ENCODE measurements around the gene KLF3.

KLF3 gene

GRCh38 chr4:38695809-38696208 lies 31.8 kb downstream of the KLF3 start:
- DNase-seq (ENCODE audit: low read depth, low spot score) = no peak

GRCh38 chr4:38696697-38697096 lies 32.7 kb downstream of the KLF3 start:
- no peak for DNase-seq (ENCODE audit: low read depth, low spot score)

- no peak for DNase-seq (ENCODE audit: low read depth, low spot score)
These were observed 34.2 kb downstream of the KLF3 start for GRCh38 chr4:38698176-38698575.

DNA sequence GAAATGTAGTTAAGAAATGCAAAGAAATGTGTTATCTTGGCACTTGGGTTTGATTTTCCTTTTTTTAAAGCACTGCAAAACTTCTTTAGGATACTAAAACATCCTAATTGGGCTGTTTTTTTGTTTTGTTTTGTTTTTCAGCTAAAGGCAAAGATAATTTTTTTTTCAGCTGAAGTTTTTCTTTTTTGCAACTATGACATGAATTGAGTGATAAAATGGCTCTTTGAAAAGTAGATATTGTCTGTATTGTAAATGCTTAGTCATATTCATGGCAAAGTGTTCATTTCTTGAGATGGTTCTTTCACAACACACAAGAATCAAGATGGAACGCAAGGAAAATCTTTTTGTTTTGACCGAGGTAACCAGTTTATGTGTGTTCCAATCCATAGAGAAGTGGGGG lies 35.1 kb downstream of the KLF3 start:
- DNase-seq (ENCODE audit: low read depth, low spot score) = no peak

DNA sequence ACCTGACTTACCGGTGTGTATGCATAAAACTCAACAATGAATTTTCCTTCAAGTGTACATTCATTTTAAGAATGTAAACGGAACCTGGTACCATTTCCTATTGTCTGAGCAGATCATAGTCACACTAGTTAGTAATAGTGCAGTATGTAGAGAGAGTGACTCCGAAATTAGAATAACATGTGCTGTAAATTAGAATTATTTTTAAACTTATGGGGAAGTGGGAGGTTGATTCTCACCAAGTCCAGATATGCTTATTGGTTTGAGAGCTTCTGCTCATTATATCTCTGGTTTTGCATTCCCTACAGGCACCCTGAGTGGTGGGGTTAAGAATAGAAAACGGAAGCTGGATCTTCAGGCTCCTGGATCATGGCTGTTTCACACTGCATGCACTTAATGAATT lies 39.6 kb downstream of the KLF3 start:
- no peak for DNase-seq (ENCODE audit: low read depth, low spot score)

DNA sequence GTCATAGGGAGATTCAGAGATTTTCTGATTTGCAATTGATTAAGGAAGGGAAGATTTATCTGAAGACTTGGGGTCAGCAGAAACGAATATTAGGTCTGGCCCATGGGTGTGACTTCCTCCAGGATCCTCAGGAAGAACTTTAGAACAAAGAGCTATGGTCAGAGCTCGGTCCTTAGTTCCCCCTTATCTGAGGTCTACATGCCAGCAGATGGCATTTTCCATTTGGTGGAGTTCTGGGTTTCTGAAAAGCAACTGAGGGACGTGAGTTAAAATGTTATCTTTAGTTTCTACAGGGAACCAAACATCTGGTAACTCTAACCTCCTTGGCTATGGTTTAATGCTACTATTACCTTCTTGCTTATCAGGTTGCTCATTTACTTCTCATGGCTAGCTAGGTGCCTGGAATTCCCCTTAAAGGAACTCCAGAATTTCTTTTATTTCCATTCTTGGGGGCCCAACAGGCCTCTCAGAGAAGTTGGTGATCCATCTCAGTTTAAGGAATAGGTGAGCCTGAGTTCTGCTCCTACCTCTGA lies 40.7 kb downstream of the KLF3 start:
- no peak for DNase-seq (ENCODE audit: low read depth, low spot score)

DNA sequence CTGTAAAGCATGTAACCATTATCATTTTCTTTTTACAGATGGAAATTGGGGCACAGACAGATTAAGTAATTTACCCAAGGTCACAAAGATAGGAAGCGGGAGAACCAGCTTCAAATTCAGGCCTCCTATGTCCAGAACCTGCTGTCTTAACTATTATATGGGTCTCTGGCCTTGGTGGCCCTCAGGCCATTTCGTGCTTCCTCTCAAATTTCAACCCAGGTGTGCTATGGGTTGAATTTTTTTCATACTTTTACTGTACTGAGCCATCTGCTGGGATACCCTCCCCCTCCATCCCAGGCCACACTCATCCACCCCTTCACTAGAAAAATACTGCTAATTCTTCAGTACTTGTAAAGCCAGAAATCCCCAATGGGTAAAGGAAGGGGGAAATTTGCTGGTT lies 42.3 kb downstream of the KLF3 start:
- no peak for DNase-seq (ENCODE audit: low read depth, low spot score)

- no peak for DNase-seq (ENCODE audit: low read depth, low spot score)
These were observed 46.1 kb downstream of the KLF3 start for GRCh38 chr4:38710053-38710452.

- DNase-seq (ENCODE audit: low read depth, low spot score) = no peak
These were observed 47.1 kb downstream of the KLF3 start for GRCh38 chr4:38711066-38711465.

- DNase-seq (ENCODE audit: low read depth, low spot score) = no peak
These were observed 51.1 kb downstream of the KLF3 start for GRCh38 chr4:38715050-38715449.

DNA sequence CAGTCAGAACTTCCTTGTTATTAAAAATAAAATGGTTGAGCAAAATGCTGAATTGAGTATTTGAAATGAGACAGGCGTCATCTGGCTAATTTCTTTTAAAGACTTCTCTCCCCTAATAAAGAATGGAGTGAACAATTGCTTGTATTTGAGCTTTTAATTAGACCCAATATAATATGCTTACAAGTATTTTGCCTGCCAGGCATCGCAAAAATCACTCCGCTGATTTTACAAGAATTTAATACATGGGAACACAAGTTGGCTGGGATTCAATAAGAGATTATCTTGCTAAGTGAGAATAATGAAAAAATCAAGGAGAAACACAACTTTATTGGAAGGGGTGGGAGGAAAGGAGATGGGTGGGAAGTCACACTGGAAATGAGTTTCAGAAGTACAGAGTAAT lies 52.3 kb downstream of the KLF3 start:
- no peak for DNase-seq (ENCODE audit: low read depth, low spot score)

DNA sequence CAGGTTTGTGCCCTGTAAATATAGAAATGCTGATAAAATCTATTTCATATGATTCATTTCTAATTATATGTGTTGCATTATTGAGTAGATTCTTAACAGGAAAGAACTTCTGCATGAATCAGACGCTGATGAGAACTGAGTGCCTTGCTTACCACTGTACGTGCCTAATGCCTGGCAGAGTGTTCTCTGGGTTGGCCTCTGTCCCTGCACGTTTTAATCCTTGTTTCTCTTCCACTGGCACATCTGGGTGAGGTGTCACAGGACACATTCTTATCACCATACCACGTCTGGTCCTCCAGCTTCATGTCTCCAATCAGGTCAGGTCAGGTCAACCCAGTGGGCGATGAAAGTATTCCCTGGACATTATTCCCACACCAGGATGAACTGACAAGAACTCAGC lies 53.6 kb downstream of the KLF3 start:
- no peak for DNase-seq (ENCODE audit: low read depth, low spot score)

DNA sequence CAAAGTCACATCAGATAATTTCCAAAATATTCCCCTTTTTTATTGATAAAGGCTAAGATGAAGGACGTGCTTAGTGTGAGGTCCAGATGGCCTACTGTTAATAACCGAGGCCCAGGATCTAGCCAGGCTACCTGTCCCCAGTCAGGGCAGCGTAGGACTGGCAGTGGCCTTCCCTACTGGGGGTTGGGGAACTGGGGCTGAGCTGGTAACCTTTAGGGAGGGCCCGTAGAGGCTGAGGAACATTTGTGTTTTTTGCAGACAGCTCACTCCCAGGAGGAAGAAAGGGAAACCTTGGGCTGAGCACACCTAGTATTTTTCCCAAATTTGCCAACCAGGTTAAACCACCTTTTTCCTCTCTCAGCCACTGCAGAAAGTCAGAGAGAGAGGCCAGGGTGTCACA lies 59.1 kb downstream of the KLF3 start:
- no peak for DNase-seq (ENCODE audit: low read depth, low spot score)

DNA sequence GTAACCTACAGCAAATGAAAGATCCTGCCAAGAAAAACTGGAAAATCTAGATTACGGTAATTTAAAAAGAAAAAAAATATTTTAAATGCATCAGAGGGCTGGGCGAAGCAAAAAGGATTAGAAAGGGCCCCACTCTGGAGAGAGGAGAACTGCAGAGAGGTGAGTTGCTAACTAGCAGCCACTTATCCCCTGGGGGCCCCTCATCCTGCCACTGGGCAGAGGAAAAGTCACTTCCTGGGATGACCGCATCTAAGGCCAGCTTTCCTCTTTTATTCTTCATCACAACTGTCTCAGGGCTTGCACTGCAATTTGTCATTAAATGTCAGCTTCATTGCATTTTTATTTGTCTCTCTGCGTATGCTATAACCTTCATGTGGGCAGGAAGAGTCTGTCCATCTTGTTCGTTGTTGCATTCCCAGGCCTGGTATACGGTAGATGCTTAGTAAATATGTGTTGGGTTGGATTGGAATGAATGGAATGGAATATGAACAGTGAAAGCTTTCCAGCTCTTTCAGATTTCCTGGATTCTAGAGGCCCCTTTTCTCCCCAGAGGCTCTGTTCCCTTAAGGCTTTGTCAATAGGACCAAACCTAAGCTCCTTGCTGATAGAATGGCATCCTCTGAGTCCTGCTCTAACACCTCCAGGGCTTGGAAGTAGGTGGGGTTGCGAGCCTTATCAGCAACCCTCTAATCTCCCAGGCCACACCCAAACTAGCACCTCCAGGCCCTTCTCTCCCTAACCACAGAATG lies 59.9 kb downstream of the KLF3 start:
- no peak for DNase-seq (ENCODE audit: low read depth, low spot score)

DNA sequence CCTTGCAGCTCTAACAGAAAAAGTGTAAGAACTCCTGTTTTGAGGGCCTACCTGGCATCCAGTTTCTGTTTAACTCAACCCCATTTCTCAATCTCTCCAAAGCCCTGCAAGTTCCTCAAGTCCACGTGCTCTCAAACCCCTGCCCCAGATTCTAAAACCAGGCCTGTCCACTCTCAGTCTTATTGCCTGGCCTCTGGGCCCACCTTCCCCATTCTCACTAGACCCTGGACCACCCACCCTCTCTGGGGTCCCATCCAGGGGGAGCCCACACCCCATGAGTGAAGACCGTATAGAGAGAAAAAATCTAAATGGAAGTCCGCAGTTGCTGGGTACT lies 60.4 kb downstream of the KLF3 start:
- DNase-seq (ENCODE audit: low read depth, low spot score) = no peak

DNA sequence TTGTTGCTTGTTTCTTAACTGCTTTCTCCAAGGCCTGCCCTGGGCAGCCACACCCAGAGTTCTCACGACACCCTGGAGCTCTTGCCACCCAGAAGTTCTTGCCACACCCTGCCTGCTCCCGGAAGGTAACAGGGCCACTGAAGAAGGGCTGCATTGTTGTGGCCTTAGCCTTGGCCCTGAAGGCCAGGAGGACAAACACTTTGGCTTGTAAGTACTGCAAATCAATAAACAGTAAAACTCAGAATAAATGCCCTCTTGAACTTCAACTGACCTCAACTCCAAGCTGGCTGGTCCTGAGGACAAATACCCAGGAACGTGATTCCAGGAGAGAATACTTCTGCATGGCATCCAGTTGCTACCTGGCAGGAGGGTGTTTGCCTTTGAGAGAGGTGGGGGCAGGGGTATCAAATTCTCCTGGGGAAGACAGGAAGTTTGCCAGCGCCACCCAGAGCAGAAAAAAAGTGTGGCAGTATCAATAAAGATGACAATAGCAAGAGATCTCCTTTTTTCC lies 64.7 kb downstream of the KLF3 start:
- no peak for DNase-seq (ENCODE audit: low read depth, low spot score)

DNA sequence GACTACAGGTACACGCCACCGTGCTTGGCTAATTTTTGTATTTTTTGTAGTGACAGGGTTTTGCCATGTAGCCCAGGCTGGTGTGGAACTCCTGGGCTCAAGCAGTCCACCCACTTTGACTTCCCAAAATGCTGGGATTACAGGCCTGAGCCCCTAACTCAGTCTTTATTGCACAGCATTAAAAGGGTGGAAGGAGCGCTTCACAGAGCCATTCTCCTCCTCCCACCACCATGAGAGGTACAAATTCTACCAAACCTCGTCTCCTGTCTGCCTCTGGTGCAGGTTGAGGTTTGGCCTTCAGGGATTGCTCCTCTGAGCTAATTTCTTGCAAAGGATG lies 66.5 kb downstream of the KLF3 start:
- no peak for DNase-seq (ENCODE audit: low read depth, low spot score)

DNA sequence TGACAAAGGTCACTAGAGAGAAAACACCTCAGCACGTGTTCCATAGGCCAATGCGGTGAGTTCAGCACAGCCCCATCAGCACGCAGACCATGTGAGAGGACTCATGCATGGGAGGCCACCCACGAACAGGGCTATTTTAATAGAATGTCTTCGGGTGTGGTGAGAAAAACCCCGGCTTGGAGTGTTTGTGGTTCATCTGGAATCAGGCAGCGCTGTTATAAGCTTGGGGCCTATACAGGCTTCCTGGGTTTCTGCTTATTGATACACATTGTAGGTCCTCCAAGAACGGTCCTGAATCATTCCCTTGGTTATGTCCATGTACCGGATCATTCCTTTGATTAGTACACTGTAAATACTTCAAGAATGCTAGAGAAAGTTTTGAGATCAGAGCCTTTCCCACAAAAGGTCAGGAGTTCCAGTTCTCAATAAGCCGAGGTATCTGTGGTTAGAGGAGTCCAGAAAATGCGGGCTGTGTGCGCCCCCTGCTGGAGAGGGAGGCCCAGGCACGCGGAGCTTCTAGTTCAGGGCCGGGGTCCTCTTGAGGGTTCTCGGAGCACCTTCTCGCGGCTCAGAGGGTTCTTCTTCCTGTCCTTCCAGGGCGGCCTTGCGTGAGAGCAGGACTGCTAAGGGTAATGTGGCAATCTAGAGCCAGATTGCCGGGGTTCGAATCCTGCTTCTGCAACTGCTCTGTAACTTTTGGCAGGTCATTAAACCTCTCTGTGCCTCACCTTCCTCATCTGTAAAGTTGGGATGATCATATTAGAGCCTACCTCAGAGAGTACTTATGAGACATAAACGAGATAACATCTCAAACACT lies 67.0 kb downstream of the KLF3 start:
- DNase-seq (ENCODE audit: low read depth, low spot score) = peak; percentile 64

DNA sequence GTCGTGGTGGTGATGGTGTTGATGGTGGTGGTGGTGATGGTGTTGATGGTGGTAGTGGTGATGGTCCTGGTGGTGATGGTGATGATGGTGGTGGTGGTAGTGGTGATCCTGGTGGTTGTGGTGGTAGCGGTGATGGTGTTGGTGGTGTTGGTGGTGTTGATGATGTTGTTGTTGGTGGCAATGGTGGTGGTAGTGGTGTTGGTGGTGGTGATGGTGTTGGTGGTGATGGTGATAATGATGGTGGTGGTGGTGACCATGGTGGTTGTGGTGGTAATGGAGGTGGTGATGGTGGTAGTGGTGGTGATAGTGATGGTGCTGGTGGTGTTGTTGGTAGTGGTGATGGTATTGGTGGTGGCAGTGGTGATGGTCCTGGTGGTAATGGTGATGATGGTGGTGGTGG lies 69.7 kb downstream of the KLF3 start:
- no peak for DNase-seq (ENCODE audit: low read depth, low spot score)

GRCh38 chr4:38734446-38734845 lies 70.4 kb downstream of the KLF3 start:
- no peak for DNase-seq (ENCODE audit: low read depth, low spot score)

DNA sequence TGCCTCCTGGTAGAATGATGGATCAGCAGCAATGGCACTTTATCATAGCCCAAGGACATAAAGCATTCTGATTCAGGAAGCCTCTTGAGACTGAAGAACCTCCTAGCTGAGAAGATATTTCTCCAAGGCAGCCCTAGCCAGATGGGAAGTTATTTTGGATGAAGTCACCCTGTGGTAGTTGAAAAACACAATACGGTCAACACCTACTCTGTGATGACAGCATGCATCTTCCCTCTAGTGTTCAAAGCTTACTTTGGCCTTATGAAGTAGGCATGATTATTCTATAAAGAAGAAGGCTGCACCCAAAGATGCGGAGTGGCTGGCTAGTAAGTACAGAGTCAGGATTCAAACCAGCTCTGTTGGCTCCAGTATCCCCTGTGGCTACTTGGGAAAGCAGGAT lies 70.9 kb downstream of the KLF3 start:
- no peak for DNase-seq (ENCODE audit: low read depth, low spot score)

- DNase-seq (ENCODE audit: low read depth, low spot score) = no peak
These were observed 71.9 kb downstream of the KLF3 start for GRCh38 chr4:38735870-38736269.
